ENCODE measurements around the gene IDH1.

DNA sequence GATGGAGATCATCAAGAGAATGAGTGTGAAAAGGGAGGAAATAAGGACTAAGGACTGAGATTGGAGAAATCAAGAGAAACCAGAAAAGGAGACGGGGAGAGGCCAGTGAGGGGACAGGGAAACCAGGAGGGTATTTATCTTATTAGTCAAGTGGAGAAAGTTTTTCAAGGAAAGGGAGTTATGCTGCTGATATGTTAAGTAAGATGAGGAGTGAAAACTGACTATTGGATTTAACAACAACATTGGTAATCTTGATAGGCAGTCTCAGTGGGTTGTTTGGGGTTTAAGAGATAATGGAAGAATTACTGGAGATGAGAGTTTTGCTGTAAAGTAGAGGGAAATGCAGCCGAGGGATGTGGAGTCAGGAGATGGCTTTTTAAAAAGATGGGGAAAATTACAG, 41.7 kb upstream of the IDH1 start:
- no peak for TF ChIP-seq L3MBTL2 (conservative IDR thresholded peaks at IDR 0.05)
- TF ChIP-seq FOXK2 (IDR thresholded peaks at IDR 0.05) = no peak
- TF ChIP-seq NFRKB (IDR thresholded peaks at IDR 0.05) = no peak
- no peak for TF ChIP-seq ELF4 (IDR thresholded peaks at IDR 0.05)
- no peak for TF ChIP-seq FOXA1 (IDR thresholded peaks at IDR 0.05)
- no peak for TF ChIP-seq BHLHE40 (IDR thresholded peaks at IDR 0.05; ENCODE audit: borderline replicate concordance)
- no peak for TF ChIP-seq TARDBP (IDR thresholded peaks at IDR 0.05)
